Measurements from ENCODE around the gene NFKBIA.
"Not testable (repeated sequence)": the region's sequence is repeated elsewhere in the genome, so short reads cannot be mapped to it uniquely, and the experiment has no call there.

The NFKBIA gene

GRCh38 chr14:35407306-35407630 lies 2.7 kb upstream of the NFKBIA start:
- no peak for DNase-seq

- no peak for DNase-seq
Measured at GRCh38 chr14:35406506-35407305, 2.2 kb upstream of the NFKBIA start.

- no peak for DNase-seq
Measured at GRCh38 chr14:35406090-35406489, 1.5 kb upstream of the NFKBIA start.

GRCh38 chr14:35405304-35405996 lies 901 bp upstream of the NFKBIA start:
- DNase-seq: no peak

GRCh38 chr14:35403603-35404448 lies 723 bp downstream of the NFKBIA start:
- peak; percentile 59 for DNase-seq

- DNase-seq: no peak
Measured at GRCh38 chr14:35403114-35403602, 1.4 kb downstream of the NFKBIA start.

- no peak for DNase-seq
Measured at GRCh38 chr14:35402323-35403113, 2.0 kb downstream of the NFKBIA start.

GRCh38 chr14:35401422-35402265 lies 2.9 kb downstream of the NFKBIA start:
- no peak for DNase-seq

GRCh38 chr14:35400648-35401421 lies 3.7 kb downstream of the NFKBIA start:
- no peak for DNase-seq

GRCh38 chr14:35399083-35399937 lies 5.2 kb downstream of the NFKBIA start:
- no peak for DNase-seq

GRCh38 chr14:35398071-35398584 lies 6.4 kb downstream of the NFKBIA start:
- DNase-seq: no peak

- DNase-seq: not testable (repeated sequence)
Measured at GRCh38 chr14:35396610-35397009, 7.9 kb downstream of the NFKBIA start.

GRCh38 chr14:35395283-35395682 lies 9.3 kb downstream of the NFKBIA start:
- DNase-seq: no peak

- no peak for DNase-seq
Measured at GRCh38 chr14:35394326-35395013, 10.1 kb downstream of the NFKBIA start.

- no peak for DNase-seq
Measured at GRCh38 chr14:35393826-35394225, 10.7 kb downstream of the NFKBIA start.

- DNase-seq: no peak
Measured at GRCh38 chr14:35392103-35392502, 12.4 kb downstream of the NFKBIA start.

GRCh38 chr14:35391388-35391710 lies 13.2 kb downstream of the NFKBIA start:
- no peak for DNase-seq

- DNase-seq: no peak
Measured at GRCh38 chr14:35390577-35391387, 13.8 kb downstream of the NFKBIA start.

Measured in SIG-M5 (cell line).